Measurements from ENCODE around the gene STX8.

DNA sequence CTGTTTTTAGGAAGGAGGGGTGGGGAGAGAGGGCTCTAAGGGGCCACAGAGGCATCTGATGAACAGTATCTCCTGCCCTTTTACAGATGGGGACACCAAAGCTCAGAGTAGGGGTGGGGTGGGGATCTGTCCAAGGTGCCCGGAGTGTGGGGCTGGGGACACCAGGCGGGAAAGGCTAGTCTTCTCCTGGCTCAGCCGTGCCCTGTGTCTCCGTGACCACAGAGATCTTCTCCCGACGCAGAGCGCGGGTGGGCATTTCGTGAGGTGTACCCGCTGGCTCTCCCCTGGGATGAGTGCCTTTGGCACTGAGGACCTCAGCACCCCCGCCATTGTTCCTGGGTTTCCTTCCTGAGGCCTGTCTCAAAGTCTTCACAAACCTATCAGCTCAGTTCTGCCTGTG, 344.8 kb downstream of the STX8 start:
- TF ChIP-seq, protein P1, sequence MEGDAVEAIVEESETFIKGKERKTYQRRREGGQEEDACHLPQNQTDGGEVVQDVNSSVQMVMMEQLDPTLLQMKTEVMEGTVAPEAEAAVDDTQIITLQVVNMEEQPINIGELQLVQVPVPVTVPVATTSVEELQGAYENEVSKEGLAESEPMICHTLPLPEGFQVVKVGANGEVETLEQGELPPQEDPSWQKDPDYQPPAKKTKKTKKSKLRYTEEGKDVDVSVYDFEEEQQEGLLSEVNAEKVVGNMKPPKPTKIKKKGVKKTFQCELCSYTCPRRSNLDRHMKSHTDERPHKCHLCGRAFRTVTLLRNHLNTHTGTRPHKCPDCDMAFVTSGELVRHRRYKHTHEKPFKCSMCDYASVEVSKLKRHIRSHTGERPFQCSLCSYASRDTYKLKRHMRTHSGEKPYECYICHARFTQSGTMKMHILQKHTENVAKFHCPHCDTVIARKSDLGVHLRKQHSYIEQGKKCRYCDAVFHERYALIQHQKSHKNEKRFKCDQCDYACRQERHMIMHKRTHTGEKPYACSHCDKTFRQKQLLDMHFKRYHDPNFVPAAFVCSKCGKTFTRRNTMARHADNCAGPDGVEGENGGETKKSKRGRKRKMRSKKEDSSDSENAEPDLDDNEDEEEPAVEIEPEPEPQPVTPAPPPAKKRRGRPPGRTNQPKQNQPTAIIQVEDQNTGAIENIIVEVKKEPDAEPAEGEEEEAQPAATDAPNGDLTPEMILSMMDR (IDR thresholded peaks at IDR 0.05; ENCODE audit: insufficient read depth, low read depth, low read length): no peak
- TF ChIP-seq EZH2 (IDR thresholded peaks at IDR 0.05; ENCODE audit: insufficient read depth, low read length): no peak

Data from astrocyte (in vitro differentiated cells and primary cell).